NK-92 treated with Interleukin-12 subunit alpha and Interleukin-12 subunit beta, amount 100 ng/mL, for 24 hours (cell line): ENCODE measurements around the gene MMD.
A peak's percentile ranks its signal among the peaks of the same experiment; 100 is the strongest.
"Not testable (repeated sequence)": the region's sequence is repeated elsewhere in the genome, so short reads cannot be mapped to it uniquely, and the experiment has no call there.

Experiments
- DNase-seq: peaks from one replicate; lab custom pipeline; 2025; lab: John Stamatoyannopoulos, UW

Gene MMD

GRCh38 chr17:55391764-55392467 is 29.7 kb downstream of the MMD start:
- no peak for DNase-seq

- no peak for DNase-seq
Measured at GRCh38 chr17:55391244-55391757, 30.3 kb downstream of the MMD start.

- DNase-seq: no peak
Measured at GRCh38 chr17:55390364-55390977, 31.2 kb downstream of the MMD start.

- not testable (repeated sequence) for DNase-seq
Measured at GRCh38 chr17:55389715-55390114, 31.9 kb downstream of the MMD start.

- DNase-seq: no peak
Measured at GRCh38 chr17:55388842-55389241, 32.8 kb downstream of the MMD start.

- no peak for DNase-seq
Measured at GRCh38 chr17:55386796-55387332, 34.8 kb downstream of the MMD start.

- DNase-seq: no peak
Measured at GRCh38 chr17:55384643-55385232, 36.9 kb downstream of the MMD start.

- DNase-seq: no peak
Measured at GRCh38 chr17:55383771-55384642, 37.6 kb downstream of the MMD start.

GRCh38 chr17:55381017-55381770 is 40.4 kb downstream of the MMD start:
- DNase-seq: no peak

- DNase-seq: no peak
Measured at GRCh38 chr17:55377671-55378275, 43.9 kb downstream of the MMD start.

- no peak for DNase-seq
Measured at GRCh38 chr17:55368706-55369105, 52.9 kb downstream of the MMD start.

- DNase-seq: no peak
Measured at GRCh38 chr17:55366020-55366481, 55.6 kb downstream of the MMD start.

- no peak for DNase-seq
Measured at GRCh38 chr17:55363033-55363432, 58.6 kb downstream of the MMD start.

GRCh38 chr17:55360971-55361370 is 60.7 kb downstream of the MMD start:
- no peak for DNase-seq

GRCh38 chr17:55356434-55357328 is 65.0 kb downstream of the MMD start:
- peak; percentile 19 for DNase-seq

GRCh38 chr17:55354941-55355340 is 66.7 kb downstream of the MMD start:
- DNase-seq: no peak

- no peak for DNase-seq
Measured at GRCh38 chr17:55354010-55354409, 67.6 kb downstream of the MMD start.

GRCh38 chr17:55351226-55351625 is 70.4 kb downstream of the MMD start:
- DNase-seq: no peak

- no peak for DNase-seq
Measured at GRCh38 chr17:55350825-55351205, 70.8 kb downstream of the MMD start.
